Jurkat, Clone E6-1 (cell line): Measurements from ENCODE around the gene THAP12.

Experiments used
- DNase-seq: peaks from one replicate; pipeline ENCODE4 v3.0.0-alpha.2; 2011; ENCODE audit warnings: low read depth, low spot score
- H3K4me3 ChIP-seq: 2 replicates; pipeline ENCODE4 v1.5.1; 2011; ENCODE audit warnings: mild to moderate bottlenecking, low read length, control low read depth, moderate library complexity

The THAP12 gene

GRCh38 chr11:76380159-76380976 is 564 bp downstream of the THAP12 start:
- DNase-seq = peak; percentile 25
- H3K4me3 ChIP-seq = peak overlapping the region; percentile 90

GRCh38 chr11:76379807-76380158 is 1.1 kb downstream of the THAP12 start:
- DNase-seq = no peak
- peak overlapping the region; percentile 90 for H3K4me3 ChIP-seq

DNA sequence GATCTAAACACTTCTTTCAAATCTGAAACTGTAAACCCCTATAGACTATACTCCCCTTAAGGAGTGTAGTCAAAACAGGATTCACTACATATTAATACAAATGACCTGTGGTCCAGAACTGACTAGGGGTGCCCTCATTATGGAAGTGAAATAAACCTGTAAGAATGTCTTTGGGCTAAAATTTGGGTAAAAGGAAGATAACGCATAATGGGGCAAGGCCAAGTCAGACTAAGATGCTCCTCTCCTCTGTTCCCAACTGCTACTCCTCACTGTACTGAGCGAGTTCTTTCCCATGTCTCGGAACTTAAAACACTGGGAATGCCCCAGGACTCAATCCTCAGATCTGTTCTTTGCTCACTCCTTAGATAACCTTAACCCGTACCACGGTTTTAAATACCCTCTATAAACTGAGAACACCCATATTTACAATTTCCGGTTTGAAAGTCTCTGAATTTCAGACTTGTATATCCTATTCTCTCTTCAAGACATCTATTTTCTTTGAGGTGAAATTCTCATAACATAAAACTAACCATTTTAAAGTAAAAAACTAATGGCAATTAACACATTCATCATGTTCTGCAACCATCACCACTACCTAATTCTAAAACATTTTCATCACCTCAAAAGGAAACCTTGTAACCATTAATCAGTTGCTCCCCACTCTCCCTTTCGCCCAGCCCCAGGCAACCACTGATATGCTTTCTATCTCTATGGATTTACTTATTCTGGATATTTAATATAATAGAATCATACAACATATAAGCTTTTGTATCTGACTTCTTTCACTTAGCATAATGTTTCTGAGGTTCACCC is 4.0 kb downstream of the THAP12 start:
- DNase-seq = no peak
- H3K4me3 ChIP-seq = no peak overlapping the region

DNA sequence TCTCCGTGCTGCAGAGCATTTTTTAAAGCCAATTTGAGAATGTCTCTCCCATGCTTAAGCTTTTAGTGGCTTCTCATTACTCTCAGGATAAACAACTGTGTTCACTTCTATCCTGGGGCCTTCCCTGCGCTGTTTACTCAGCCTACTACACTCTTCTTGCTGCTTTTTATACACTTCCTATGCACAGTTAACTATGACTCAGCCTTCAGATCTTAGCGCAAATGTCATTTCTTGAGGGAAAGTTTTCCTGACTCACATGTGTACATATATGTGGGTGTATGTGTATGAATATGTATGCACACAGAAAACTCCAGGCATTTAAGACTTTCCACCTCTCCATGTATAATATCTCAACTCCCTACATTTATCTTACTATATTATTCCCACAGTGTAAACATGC is 9.8 kb downstream of the THAP12 start:
- no peak overlapping the region for H3K4me3 ChIP-seq
- no peak for DNase-seq

DNA sequence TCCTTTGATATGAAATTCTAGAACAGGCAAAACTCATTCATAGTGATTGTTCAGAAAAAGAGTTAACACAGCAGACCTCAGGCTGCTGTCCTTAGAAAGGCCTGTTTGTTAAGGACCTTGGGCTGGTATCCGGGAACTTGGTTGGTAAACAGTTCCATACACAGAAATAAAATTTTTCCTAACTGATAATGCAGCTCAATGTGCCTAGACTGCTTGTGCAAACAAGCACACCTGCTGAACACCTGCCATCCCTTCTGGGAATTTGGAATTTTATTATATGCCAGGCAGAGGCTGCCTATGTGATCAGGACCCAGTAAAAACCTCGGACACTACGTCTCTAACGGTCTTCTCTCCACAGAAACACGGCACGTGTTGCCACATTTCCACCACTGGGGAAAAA is 11.5 kb downstream of the THAP12 start:
- H3K4me3 ChIP-seq = no peak overlapping the region
- DNase-seq = no peak

GRCh38 chr11:76368490-76368889 is 12.4 kb downstream of the THAP12 start:
- no peak for DNase-seq
- no peak overlapping the region for H3K4me3 ChIP-seq

- no peak for DNase-seq
- H3K4me3 ChIP-seq = no peak overlapping the region
Measured at GRCh38 chr11:76365038-76365679, 15.8 kb downstream of the THAP12 start.

GRCh38 chr11:76362716-76363115 is 18.2 kb downstream of the THAP12 start:
- no peak for DNase-seq
- no peak overlapping the region for H3K4me3 ChIP-seq

- DNase-seq = no peak
- no peak overlapping the region for H3K4me3 ChIP-seq
Measured at GRCh38 chr11:76361776-76362175, 19.2 kb downstream of the THAP12 start.

GRCh38 chr11:76361374-76361773 is 19.6 kb downstream of the THAP12 start:
- DNase-seq = no peak
- no peak overlapping the region for H3K4me3 ChIP-seq

- DNase-seq = no peak
Measured at GRCh38 chr11:76355172-76355571, 25.8 kb downstream of the THAP12 start.

DNA sequence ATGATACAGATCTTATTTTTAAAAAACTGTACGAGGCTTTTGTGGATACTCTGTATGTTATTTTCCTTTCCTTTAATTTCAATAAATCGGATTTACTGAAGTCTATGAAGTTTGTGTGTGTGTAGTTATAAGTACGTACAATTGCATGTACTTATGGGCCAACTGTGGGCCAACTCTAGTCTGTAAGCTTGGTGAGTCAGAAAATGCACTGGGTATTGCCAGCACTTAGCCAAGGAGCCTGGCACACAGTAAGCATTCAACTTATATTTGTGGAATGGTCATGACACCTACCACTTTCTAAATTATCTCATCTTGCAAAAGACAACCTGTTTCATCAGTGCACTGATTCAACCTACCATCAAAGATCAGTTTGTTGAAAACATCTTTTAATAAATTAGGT is 32.6 kb downstream of the THAP12 start:
- no peak for DNase-seq

More at GRCh38 chr11:76355172-76355571, 25.8 kb downstream of the THAP12 start:
- H3K4me3 ChIP-seq = no peak overlapping the region

DNA sequence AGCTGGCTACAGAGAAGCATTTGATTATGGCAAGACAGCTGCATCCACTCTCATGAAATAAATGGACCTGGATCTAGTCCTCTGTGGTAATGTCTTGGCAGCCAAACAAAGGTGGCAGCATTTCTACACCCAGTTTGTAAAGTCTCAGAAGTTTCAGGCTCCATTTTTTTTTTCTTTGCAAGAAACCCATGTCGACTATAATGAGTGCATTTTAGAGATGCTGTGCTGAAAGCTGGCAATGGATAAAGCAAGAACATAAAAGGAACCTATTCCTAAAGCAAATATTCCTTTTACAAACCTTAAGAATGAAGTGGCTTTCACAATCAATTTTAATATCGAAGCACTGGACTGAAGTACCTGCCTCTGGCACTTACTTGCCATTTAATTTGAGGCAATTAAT is 33.5 kb downstream of the THAP12 start:
- no peak for DNase-seq
- H3K4me3 ChIP-seq = no peak overlapping the region

More for the DNA sequence above, 32.6 kb downstream of the THAP12 start:
- no peak overlapping the region for H3K4me3 ChIP-seq

- no peak for DNase-seq
- no peak overlapping the region for H3K4me3 ChIP-seq
Measured at GRCh38 chr11:76339221-76339620, 41.7 kb downstream of the THAP12 start.

- no peak for DNase-seq
Measured at GRCh38 chr11:76337923-76338322, 43.0 kb downstream of the THAP12 start.

DNA sequence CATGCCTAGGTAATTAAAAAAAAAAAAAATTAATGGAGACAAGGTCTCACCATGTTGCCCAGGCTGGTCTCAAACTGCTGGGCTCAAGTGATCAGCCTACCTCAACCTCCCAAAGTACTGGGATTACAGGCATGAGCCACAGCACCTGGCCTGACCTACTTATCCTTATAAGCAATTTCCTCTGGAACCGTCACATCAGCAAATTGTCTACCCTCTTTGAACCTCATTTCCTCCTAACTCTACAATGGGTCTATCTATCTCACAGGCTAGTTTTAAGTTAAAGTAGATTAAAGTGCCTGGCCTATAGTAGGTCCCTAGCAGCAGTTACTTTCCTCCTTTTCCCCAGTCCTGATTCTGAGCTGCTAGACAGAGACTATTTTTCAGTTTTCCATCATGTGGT is 43.5 kb downstream of the THAP12 start:
- DNase-seq = peak; percentile 27
- no peak overlapping the region for H3K4me3 ChIP-seq

More at GRCh38 chr11:76337923-76338322, 43.0 kb downstream of the THAP12 start:
- H3K4me3 ChIP-seq = no peak overlapping the region

- no peak for DNase-seq
Measured at GRCh38 chr11:76336597-76336996, 44.3 kb downstream of the THAP12 start.

DNA sequence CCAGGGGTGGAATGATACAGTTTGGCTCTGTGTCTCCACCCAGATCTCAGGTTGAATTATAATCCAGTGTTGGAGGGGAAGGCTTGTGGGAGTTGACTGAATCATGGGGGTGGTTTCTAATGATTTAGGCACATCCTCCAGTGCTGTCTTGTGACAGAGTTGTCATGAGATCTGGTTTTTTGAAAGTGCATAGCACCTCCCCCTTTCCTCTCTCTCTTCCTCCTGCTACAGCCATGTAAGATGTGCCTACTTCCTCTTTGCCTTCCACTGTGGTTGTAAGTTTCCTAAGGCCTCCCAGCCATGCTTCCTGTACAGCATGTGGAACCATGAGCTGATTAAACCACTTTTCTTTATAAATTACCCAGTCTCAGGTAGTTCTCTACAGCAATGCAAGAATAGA is 45.1 kb downstream of the THAP12 start:
- no peak for DNase-seq
- no peak overlapping the region for H3K4me3 ChIP-seq

More at GRCh38 chr11:76336597-76336996, 44.3 kb downstream of the THAP12 start:
- no peak overlapping the region for H3K4me3 ChIP-seq

DNA sequence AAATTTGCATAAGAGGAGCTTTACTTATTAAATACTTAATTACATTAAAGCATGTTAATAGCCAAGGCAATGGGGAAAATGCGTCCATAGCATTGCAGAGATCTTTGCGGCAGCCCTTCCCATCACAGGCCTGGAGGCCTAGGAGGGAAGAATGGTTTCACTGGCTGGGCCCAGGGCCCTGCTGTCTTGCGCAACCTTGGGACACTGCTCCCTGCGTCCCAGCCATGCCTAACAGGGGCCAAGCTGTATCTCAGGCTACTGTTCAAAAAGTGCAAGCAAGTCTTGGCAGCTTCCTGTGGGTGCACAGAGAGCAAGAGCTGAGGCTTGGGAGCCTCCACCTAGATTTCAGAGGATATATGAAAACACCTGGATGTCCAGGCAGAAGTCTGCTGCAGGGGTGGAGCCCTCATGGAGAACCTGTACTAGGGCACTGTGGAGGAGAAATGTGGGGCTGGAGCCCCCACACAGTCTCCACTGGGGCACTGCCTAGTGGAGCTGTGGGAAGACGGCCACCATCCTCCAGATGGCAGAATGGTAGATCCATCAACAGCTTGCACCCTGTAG is 46.0 kb downstream of the THAP12 start:
- DNase-seq = no peak
- no peak overlapping the region for H3K4me3 ChIP-seq

DNA sequence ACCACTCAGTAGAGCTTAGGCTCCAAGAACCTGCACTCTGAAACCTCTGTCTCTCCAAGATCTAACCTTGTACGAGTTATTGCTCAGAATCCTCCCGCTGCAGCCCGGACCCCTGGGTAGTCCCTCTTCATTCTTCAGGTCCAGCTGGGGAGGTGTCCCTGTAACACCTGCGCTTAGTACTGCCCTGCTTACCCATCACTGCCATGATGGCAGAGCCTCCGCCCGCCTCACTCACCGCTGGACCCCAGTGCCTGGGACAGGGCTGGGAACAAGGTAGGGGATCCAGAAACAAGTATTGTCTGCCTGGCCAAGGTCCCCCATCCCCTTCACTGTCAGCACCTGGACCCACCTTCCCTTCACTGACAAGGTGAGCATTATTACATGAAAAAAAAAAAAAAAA is 50.3 kb downstream of the THAP12 start:
- no peak overlapping the region for H3K4me3 ChIP-seq
- no peak for DNase-seq
